Limb (tissue), 2 donors: ENCODE results near the gene CDON.

Source experiments
- DNase-seq, 2 donors: peaks; one replicate each; pipeline ENCODE4 v3.0.0-alpha.2; 2016; ENCODE audit errors: extremely low spot score in 2 of 2

The CDON gene

GRCh38 chr11:125957618-125958332, 104.9 kb downstream of the CDON start:
- DNase-seq = no peak

- no peak for DNase-seq
Observed at GRCh38 chr11:125956391-125957134, 106.1 kb downstream of the CDON start.

GRCh38 chr11:125955856-125956255, 106.8 kb downstream of the CDON start:
- no peak for DNase-seq

- DNase-seq = no peak
Observed at GRCh38 chr11:125954945-125955640, 107.6 kb downstream of the CDON start.

GRCh38 chr11:125954123-125954944, 108.3 kb downstream of the CDON start:
- DNase-seq = no peak

GRCh38 chr11:125953401-125953935, 109.2 kb downstream of the CDON start:
- DNase-seq = no peak

GRCh38 chr11:125952973-125953372, 109.7 kb downstream of the CDON start:
- DNase-seq = peak; percentile 38 to 68

GRCh38 chr11:125952559-125952958, 110.1 kb downstream of the CDON start:
- no peak for DNase-seq

GRCh38 chr11:125951731-125952130, 110.9 kb downstream of the CDON start:
- no peak for DNase-seq

GRCh38 chr11:125950696-125951651, 111.7 kb downstream of the CDON start:
- DNase-seq = peak in 1 of 2 donors; percentile 53

GRCh38 chr11:125950178-125950490, 112.5 kb downstream of the CDON start:
- DNase-seq = no peak

GRCh38 chr11:125949271-125950177, 113.1 kb downstream of the CDON start:
- DNase-seq = peak in 1 of 2 donors; percentile 19

- DNase-seq = peak in 1 of 2 donors; percentile 25
Observed at GRCh38 chr11:125948278-125949051, 114.2 kb downstream of the CDON start.

GRCh38 chr11:125947419-125948277, 115.0 kb downstream of the CDON start:
- DNase-seq = peak in 1 of 2 donors; percentile 28

- peak in 1 of 2 donors; percentile 15 for DNase-seq
Observed at GRCh38 chr11:125946712-125947418, 115.8 kb downstream of the CDON start.

GRCh38 chr11:125945797-125946520, 116.7 kb downstream of the CDON start, which contains the start of gene VSIG10L2:
Gene VSIG10L2, plus strand, starts transcription at chr11:125946044. Its CDS starts 12 bp downstream, at chr11:125946056.
- DNase-seq = peak in 1 of 2 donors; percentile 12
